ENCODE results near the gene SUSD2. TPM values are rescaled to one million over a fixed set of nuclear protein-coding genes. Genes with fewer than 3 reads are reported as not detected.

SUSD2 gene
- total and polyA plus RNA-seq, 2 of the 8 experiments (the other 6 are each of a cell fraction or from before 2014, with no cell fraction given), result 2.0 to 4.8 TPM

- TF ChIP-seq KDM5A (IDR thresholded peaks at IDR 0.05; ENCODE audit: low read length), result no peak
- no peak for TF ChIP-seq SAP30 (IDR thresholded peaks at IDR 0.05; ENCODE audit: insufficient read depth, insufficient replicate concordance, low read length)
- TF ChIP-seq BCL11A (IDR thresholded peaks at IDR 0.05; ENCODE audit: low read depth in 2 of 2, low read length in 2 of 2), result no peak
- TF ChIP-seq CEBPB (IDR thresholded peaks at IDR 0.05; ENCODE audit: low read depth, low read length), result no peak
- TF ChIP-seq JUND (IDR thresholded peaks at IDR 0.05; ENCODE audit: low read length), result no peak
- no peak for TF ChIP-seq SRF (IDR thresholded peaks at IDR 0.05; ENCODE audit: low read depth, low read length)
Observed at GRCh38 chr22:24200619-24201212, 19.4 kb downstream of the SUSD2 start (continued).
